PFSK-1 (cell line): ENCODE results near the gene FANCG.

Experiments
- FOXP2 ChIP-seq: optimal IDR thresholded peaks from 2 replicates; pipeline ENCODE3; 2011; ENCODE audit warnings: borderline replicate concordance, control low read depth, inconsistent platforms; ENCODE audit not compliant: insufficient read depth; ENCODE audit errors: extremely low read length, extremely low read depth
- POLR2AphosphoS5 ChIP-seq: IDR thresholded peaks from 2 replicates; pipeline ENCODE4 v1.6.1; 2012; ENCODE audit warnings: low read depth, mild to moderate bottlenecking, control low read depth, low read length, moderate library complexity
- SIN3A ChIP-seq: IDR thresholded peaks from 2 replicates; pipeline ENCODE4 v1.6.1; 2012; ENCODE audit warnings: mild to moderate bottlenecking, low read length, moderate library complexity, borderline replicate concordance; ENCODE audit not compliant: insufficient read depth
- TAF1 ChIP-seq: IDR thresholded peaks from 2 replicates; pipeline ENCODE4 v1.6.1; 2012; ENCODE audit warnings: low read length, control low read depth, borderline replicate concordance; ENCODE audit not compliant: insufficient read depth
- TF ChIP-seq, protein P1 (sequence below), 2 experiments: IDR thresholded peaks; 2 replicates each; pipeline versions ENCODE4 v1.6.1 to v1.8.0; 2011 to 2012; ENCODE audit warnings: low read depth in 2 of 2, low read length in 2 of 2, control low read depth in 1 of 2, inconsistent platforms in 1 of 2, mild to moderate bottlenecking in 1 of 2, moderate library complexity in 1 of 2; ENCODE audit not compliant: insufficient read depth in 1 of 2

The FANCG gene

GRCh38 chr9:35114840-35115628, 35.3 kb upstream of the FANCG start:
- TF ChIP-seq FOXP2 = no peak
- TF ChIP-seq, protein P1, sequence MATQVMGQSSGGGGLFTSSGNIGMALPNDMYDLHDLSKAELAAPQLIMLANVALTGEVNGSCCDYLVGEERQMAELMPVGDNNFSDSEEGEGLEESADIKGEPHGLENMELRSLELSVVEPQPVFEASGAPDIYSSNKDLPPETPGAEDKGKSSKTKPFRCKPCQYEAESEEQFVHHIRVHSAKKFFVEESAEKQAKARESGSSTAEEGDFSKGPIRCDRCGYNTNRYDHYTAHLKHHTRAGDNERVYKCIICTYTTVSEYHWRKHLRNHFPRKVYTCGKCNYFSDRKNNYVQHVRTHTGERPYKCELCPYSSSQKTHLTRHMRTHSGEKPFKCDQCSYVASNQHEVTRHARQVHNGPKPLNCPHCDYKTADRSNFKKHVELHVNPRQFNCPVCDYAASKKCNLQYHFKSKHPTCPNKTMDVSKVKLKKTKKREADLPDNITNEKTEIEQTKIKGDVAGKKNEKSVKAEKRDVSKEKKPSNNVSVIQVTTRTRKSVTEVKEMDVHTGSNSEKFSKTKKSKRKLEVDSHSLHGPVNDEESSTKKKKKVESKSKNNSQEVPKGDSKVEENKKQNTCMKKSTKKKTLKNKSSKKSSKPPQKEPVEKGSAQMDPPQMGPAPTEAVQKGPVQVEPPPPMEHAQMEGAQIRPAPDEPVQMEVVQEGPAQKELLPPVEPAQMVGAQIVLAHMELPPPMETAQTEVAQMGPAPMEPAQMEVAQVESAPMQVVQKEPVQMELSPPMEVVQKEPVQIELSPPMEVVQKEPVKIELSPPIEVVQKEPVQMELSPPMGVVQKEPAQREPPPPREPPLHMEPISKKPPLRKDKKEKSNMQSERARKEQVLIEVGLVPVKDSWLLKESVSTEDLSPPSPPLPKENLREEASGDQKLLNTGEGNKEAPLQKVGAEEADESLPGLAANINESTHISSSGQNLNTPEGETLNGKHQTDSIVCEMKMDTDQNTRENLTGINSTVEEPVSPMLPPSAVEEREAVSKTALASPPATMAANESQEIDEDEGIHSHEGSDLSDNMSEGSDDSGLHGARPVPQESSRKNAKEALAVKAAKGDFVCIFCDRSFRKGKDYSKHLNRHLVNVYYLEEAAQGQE (IDR thresholded peaks at IDR 0.05; ENCODE audit: insufficient read depth in 1 of 2, low read depth in 2 of 2, low read length in 2 of 2) = 0 out of 4 replicates have a peak, but pooled peaks of 1 of the 2 experiments have one; percentile 27

GRCh38 chr9:35114113-35114839, 34.5 kb upstream of the FANCG start:
- TF ChIP-seq TAF1 (no peak), SIN3A (no peak), POLR2AphosphoS5 (no peak), FOXP2 (no peak)
- TF ChIP-seq, protein P1 (IDR thresholded peaks at IDR 0.05; ENCODE audit: insufficient read depth in 1 of 2, low read depth in 2 of 2, low read length in 2 of 2) = no peak

DNA sequence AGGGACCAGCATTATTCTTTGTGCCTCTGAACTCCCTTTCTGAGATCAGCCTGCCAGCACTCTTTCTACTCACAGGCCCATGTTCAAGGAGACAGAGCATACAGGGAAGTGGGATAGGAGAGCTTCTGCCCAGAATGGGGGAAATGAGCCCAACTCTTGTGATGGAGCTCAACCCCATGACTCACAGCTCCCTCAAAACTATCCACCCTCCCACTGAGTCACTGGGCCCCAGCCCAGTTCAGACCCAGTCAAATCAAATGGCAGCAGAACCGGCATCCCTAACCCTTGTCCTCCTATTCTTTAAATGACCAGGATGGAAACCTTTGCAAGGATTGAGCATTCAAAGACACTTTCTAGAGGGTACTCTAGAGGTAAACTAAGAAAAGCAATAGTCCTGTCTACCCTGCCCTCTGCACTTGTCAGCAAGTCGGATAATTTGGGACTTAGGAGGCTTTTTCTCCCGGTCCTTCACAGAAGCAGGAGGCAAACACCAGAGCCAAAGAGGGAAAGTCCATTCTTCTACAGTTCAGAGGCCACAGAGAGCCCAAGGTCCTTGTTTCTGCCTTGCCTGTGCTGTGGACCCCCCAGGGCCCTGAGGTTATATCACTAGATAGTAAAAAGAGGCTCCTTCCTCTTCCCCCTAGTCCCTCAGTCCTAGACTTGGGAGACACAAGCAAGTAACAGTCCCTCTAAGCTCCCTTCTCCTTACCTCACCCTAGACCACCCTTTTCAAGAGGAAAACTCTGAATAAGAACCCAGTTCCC, 32.7 kb upstream of the FANCG start:
- TF ChIP-seq FOXP2 (no peak), POLR2AphosphoS5 (no peak), SIN3A (no peak), TAF1 (no peak)
- TF ChIP-seq, protein P1 (IDR thresholded peaks at IDR 0.05; ENCODE audit: insufficient read depth in 1 of 2, low read depth in 2 of 2, low read length in 2 of 2) = no peak

- TF ChIP-seq POLR2AphosphoS5 (0 out of 2 replicates have a peak, but pooled peaks have one; percentile 25), TAF1 (0 out of 2 replicates have a peak, but pooled peaks have one; percentile 24), FOXP2 (peak; percentile 61), SIN3A (no peak; the same call in 1 of the 2 replicates)
Measured at GRCh38 chr9:35111001-35111933, 31.5 kb upstream of the FANCG start.
